Measurements from ENCODE around the gene GALNT2. TPM values are rescaled to one million over a fixed set of nuclear protein-coding genes. Genes with fewer than 3 reads are reported as not detected.

GALNT2 gene
- total and polyA plus RNA-seq, 3 donors from 2014 or later = 63.0 to 135 (median 114) TPM

DNA sequence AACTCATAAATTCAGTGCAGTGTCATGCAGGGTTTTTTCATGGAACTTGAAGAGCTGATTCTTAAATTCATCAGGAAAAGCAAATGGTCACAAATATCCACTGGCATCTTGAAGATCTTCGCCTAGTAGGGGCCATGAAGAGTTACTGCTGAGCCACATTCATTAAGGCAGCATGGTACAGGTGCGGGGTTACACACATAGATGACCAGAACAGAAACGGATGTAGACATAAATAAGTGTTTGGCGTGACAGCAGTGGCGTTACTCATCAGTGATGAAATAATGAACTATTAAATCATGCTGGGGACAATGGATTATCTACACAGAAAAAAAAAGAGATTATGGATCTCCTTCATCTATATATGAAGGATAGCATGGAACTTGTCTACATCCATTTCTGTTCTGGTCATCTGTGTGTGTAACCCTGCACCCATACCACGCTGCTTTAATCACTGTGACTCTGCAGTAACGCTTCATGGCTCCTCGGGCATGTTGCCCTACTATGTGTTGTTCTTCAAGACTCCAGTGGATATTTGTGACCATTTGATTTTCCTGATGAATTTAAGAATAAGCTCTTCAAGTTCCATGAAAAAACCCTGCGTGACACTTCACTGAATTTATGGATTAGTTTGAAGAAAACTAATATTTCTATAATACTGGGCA, 161.3 kb downstream of the GALNT2 start:
- Histone ChIP-seq H3K36me3 (ENCODE audit: low read depth, missing control alignments) (no peaks in the 10 kb centered on the region), H3K27ac (no peak overlapping the region), H3K27me3 (no peaks in the 10 kb centered on the region), H3K4me1 (peaks cover 17% of the 10 kb centered on the region), H3K9me3 (no peaks in the 10 kb centered on the region), H3K4me3 (no peak overlapping the region)
- intact Hi-C loops (cut with DNase I; ENCODE audit: low total_unique reads) = no loop called here
- TF ChIP-seq POLR2A (IDR thresholded peaks at IDR 0.05) = no peak
- WGBS, 2 donors = 90 to 96% methylated on average over 9 of the region's 9 CpGs
- DNase-seq = peak; percentile 11

DNA sequence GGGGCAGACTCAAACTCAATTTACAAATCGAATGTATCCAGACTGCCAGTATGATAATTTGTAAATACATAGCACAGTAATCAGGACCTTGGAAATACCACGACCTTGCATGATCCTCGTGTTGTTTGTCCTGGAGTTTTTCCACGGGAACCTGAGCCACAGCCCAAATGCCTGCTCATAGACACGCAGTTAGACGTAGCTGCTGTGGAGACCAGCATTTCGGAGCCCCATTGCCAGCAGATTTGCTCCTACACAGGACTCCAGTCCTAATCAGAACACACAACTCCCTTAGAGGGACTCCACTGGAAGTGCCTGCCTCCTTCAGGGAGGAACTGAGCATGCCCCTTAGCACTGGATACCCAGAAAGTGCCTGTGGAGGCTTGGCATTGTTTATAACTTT, 163.2 kb downstream of the GALNT2 start:
- Histone ChIP-seq H3K9me3 (no peaks in the 10 kb centered on the region), H3K36me3 (ENCODE audit: low read depth, missing control alignments) (no peaks in the 10 kb centered on the region), H3K4me3 (no peak overlapping the region), H3K27ac (peak overlapping the region in 1 of 2 donors; percentile 38), H3K27me3 (no peaks in the 10 kb centered on the region), H3K4me1 (peaks cover 17% of the 10 kb centered on the region)
- TF ChIP-seq, protein P1, sequence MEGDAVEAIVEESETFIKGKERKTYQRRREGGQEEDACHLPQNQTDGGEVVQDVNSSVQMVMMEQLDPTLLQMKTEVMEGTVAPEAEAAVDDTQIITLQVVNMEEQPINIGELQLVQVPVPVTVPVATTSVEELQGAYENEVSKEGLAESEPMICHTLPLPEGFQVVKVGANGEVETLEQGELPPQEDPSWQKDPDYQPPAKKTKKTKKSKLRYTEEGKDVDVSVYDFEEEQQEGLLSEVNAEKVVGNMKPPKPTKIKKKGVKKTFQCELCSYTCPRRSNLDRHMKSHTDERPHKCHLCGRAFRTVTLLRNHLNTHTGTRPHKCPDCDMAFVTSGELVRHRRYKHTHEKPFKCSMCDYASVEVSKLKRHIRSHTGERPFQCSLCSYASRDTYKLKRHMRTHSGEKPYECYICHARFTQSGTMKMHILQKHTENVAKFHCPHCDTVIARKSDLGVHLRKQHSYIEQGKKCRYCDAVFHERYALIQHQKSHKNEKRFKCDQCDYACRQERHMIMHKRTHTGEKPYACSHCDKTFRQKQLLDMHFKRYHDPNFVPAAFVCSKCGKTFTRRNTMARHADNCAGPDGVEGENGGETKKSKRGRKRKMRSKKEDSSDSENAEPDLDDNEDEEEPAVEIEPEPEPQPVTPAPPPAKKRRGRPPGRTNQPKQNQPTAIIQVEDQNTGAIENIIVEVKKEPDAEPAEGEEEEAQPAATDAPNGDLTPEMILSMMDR (IDR thresholded peaks at IDR 0.05) = no peak
- no peak for TF ChIP-seq POLR2A (IDR thresholded peaks at IDR 0.05)
- DNase-seq = peak; percentile 36
- intact Hi-C loops (cut with DNase I; ENCODE audit: low total_unique reads) = no loop called here
- WGBS, 2 donors = 42 to 45% methylated on average over 7 of the region's 7 CpGs

DNA sequence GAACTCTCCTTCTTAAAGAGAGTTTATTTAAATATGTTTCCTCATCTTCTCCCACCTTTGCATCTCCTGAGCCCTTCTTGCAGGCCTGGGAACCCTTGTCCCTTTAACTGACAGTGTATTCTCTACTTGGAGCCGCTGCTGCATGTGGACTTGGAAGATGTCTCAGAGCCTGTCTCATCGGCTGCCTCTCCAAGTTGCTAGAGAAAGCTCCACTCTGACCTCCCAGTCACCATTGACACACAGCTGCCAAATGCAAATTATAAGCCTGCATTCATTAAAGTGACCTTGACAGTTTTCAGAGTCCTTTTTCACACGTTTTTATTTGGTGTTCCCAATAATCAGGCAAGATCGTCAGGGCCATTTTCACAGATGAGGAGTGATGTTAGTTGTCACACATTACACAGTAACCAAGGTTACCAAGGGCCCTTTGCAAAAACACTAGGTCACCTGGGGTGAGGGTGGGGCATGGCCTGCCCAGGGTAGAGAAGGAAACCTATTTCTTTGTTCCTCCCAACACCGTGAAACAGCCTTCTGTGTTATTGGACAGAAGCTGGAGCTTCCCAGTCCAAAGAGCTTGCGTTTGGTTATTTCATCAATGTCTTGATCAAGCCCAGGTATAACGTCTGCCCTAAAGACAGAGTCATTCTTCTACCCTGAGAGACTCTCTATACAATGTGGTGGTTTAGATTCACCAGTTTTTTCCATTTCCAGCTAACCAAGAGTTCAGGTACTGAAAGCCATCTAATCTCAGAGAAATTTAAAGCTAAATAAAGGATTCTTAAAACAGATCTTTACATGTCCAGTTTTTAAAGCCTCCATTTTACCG, 164.1 kb downstream of the GALNT2 start:
- H3K9me3 ChIP-seq = no peaks in the 10 kb centered on the region
- peak overlapping the region; percentile 41 to 55 for H3K27ac ChIP-seq
- WGBS, 2 donors = 51 to 70% methylated on average over 8 of the region's 8 CpGs
- H3K27me3 ChIP-seq = no peaks in the 10 kb centered on the region
- TF ChIP-seq POLR2A (IDR thresholded peaks at IDR 0.05) = no peak
- TF ChIP-seq, protein P1 (IDR thresholded peaks at IDR 0.05) = no peak
- intact Hi-C loops (cut with DNase I; ENCODE audit: low total_unique reads) = no loop called here
- DNase-seq = peak; percentile 19
- H3K36me3 ChIP-seq (ENCODE audit: low read depth, missing control alignments) = no peaks in the 10 kb centered on the region
- no peak overlapping the region for H3K4me3 ChIP-seq
- H3K4me1 ChIP-seq = peaks cover 17% of the 10 kb centered on the region

DNA sequence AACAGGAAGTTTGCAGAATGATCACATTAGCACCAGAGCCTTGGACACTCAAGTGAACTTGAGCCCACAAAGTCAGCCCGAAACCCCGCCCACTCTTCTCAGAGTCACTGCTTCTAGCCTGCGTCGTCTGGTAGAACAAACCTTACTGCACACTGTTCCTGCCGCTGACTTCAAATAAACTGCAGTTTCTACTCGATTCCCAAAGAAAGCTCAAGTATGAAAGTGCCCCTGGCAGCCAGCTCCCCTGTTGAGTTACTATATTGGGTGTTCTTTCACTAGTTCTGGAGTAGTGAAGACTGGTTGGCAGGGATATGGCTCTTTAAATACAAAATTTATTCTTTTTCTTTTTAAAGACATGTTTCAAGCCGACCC, 164.7 kb downstream of the GALNT2 start:
- WGBS, 2 donors = 34 to 47% methylated on average over 7 of the region's 7 CpGs
- Histone ChIP-seq H3K9me3 (no peaks in the 10 kb centered on the region), H3K27ac (peak overlapping the region; percentile 41 to 55), H3K4me3 (no peak overlapping the region), H3K4me1 (peaks cover 17% of the 10 kb centered on the region), H3K27me3 (no peaks in the 10 kb centered on the region), H3K36me3 (ENCODE audit: low read depth, missing control alignments) (no peaks in the 10 kb centered on the region)
- TF ChIP-seq POLR2A (IDR thresholded peaks at IDR 0.05) = no peak
- TF ChIP-seq, protein P1 (IDR thresholded peaks at IDR 0.05) = no peak
- peak; percentile 74 for DNase-seq
- intact Hi-C loops (cut with DNase I; ENCODE audit: low total_unique reads) = no loop called here

DNA sequence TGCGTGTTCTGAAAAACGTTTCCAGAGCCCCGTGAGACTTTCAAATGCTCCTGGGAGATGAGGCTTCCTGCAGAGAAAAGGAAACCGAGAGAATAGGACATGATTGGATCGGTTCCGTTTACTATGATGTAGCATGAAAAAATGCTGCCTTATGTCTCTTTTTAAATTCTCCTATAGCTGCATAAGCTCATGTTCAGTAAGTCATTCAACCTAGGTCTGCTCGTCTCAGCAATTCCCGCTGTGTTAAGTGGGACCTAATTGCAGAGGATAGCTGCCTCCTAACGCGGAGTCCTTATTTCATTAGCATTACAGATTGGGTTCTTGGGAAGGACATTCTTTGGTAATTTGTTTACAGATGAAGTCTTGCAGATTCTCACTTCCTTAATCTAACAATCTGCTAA, 165.3 kb downstream of the GALNT2 start:
- peak overlapping the region in 1 of 2 donors; percentile 55 for H3K27ac ChIP-seq
- intact Hi-C loops (cut with DNase I; ENCODE audit: low total_unique reads) = no loop called here
- H3K4me1 ChIP-seq = peaks cover 21% of the 10 kb centered on the region
- no peaks in the 10 kb centered on the region for H3K27me3 ChIP-seq
- no peak for TF ChIP-seq POLR2A (IDR thresholded peaks at IDR 0.05)
- TF ChIP-seq, protein P1 (IDR thresholded peaks at IDR 0.05) = no peak
- 67 to 69% methylated on average over 10 of the region's 10 CpGs for WGBS, 2 donors
- H3K36me3 ChIP-seq (ENCODE audit: low read depth, missing control alignments) = no peaks in the 10 kb centered on the region
- H3K4me3 ChIP-seq = no peak overlapping the region
- DNase-seq = peak; percentile 9
- H3K9me3 ChIP-seq = no peaks in the 10 kb centered on the region
